GM20431 (cell line): Measurements from ENCODE around the gene CHGA.

Experiments
- in situ Hi-C: fragments of 300-500 bp; cut with MseI, MboI; formaldehyde crosslinking; loops from one replicate; pipeline ENCODE4 v1.15.0; 2020; ENCODE audit warnings: low sequenced_read_pairs; ENCODE audit not compliant: unreplicated experiment

Gene CHGA

GRCh38 chr14:92922883-92923743 is at the start of gene CHGA:
Gene CHGA, plus strand, starts transcription at chr14:92923150. Its CDS starts 210 bp downstream, at chr14:92923360.
- in situ Hi-C loops: no loop called here

DNA sequence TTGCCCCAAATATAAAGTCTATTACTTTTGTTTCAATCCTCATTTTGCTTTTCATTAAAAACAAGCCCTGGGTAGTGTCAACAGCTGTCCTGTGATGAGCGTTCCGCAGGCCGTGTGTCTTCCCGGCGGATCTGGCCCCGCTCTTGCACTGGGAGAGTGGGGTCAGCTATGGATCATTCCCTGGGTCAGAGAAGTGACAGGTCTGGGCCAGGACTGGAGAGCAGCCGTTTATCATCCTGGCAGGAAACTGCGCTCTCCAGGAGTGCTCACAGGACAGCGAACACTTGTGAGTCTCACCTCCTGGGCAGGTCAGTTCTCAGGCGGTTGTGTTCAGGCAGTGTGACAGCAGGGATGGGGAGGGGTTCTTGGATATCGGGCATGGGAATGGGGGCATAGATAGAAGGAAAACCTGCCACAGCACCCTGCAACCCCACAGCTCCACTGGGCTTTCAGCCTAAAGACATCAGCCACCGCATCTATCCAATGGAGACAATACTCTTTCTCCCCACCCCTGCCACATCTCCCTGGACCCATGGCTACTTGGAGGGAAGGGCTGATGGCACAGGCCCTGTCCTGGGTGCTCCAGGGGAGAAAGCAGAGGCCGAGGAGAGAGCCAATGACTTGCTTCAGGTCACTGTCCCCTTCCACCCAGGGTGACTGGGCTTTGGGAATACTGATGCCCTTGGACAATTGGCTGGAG is 47.8 kb upstream of the CHGA start:
- in situ Hi-C loops: no loop called here

- in situ Hi-C loops: no loop called here
Measured at GRCh38 chr14:92877757-92878431, 45.1 kb upstream of the CHGA start.

GRCh38 chr14:92880351-92880750 is 42.6 kb upstream of the CHGA start:
- in situ Hi-C loops: no loop called here

DNA sequence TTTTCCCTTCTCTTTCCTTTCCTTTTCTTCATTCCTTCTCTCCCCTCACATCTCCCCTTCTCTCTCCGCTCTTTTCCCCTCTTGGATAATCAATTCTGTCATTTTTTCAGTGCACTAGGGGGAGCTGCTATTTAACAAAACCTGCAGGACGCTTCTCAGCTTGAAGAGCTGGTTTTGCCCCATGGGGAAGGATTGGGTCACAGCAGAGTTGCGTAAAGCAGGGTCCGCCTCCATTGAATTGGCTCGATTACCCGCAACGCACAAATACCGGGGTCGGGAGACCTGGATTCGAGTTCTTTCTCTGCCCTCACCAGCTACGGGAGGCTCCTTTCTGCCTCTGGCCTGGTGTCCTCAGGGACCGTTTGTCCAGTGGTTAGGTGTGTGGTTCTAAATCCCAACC is 42.1 kb upstream of the CHGA start:
- in situ Hi-C loops: no loop called here

- in situ Hi-C loops: no loop called here
Measured at GRCh38 chr14:92883066-92883465, 39.9 kb upstream of the CHGA start.

GRCh38 chr14:92884410-92884809 is 38.5 kb upstream of the CHGA start:
- in situ Hi-C loops: no loop called here

GRCh38 chr14:92885279-92886061 is 37.5 kb upstream of the CHGA start:
- in situ Hi-C loops: no loop called here

DNA sequence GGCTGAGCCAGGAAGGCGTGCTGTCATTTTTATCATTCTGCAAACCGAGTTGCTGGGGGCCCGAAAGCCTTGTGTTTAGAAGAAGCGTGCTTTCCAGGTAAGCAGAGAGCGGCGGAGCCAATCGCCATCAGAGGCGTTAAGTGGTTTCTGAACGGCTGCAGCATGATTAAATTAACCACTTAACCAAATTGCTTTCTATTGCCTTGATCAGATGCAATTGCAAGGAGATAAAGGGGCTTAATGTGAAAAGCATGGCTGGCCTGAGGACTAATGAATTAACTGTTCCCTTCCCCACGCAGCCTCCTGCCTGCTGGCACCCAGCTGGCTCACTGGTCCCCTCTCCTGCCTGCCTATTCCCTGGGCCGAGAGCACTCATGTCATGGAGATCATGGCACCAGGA is 36.6 kb upstream of the CHGA start:
- in situ Hi-C loops: no loop called here

GRCh38 chr14:92887157-92887556 is 35.8 kb upstream of the CHGA start:
- in situ Hi-C loops: no loop called here

GRCh38 chr14:92888896-92889295 is 34.1 kb upstream of the CHGA start:
- in situ Hi-C loops: no loop called here

- in situ Hi-C loops: no loop called here
Measured at GRCh38 chr14:92890830-92891588, 31.9 kb upstream of the CHGA start.

DNA sequence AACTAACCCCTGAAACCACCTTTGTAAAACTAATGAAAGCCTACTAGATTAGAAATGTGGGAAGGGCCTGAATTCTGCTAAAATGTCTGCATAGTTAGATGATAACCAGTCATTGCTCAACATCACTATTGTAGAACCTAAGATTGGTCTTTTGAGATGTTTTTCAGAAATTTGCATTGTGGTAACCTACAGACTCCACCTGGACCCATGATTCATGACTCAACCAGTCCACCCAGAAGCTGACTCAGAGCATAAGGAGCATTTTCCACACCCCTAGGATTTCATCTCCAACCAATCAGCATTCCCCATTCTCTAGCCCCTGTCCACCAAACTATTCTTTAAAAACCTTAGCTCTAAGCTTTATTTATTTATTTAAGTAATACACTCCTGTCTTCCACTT is 30.4 kb upstream of the CHGA start:
- in situ Hi-C loops: no loop called here

GRCh38 chr14:92895352-92895878 is 27.5 kb upstream of the CHGA start:
- in situ Hi-C loops: no loop called here

DNA sequence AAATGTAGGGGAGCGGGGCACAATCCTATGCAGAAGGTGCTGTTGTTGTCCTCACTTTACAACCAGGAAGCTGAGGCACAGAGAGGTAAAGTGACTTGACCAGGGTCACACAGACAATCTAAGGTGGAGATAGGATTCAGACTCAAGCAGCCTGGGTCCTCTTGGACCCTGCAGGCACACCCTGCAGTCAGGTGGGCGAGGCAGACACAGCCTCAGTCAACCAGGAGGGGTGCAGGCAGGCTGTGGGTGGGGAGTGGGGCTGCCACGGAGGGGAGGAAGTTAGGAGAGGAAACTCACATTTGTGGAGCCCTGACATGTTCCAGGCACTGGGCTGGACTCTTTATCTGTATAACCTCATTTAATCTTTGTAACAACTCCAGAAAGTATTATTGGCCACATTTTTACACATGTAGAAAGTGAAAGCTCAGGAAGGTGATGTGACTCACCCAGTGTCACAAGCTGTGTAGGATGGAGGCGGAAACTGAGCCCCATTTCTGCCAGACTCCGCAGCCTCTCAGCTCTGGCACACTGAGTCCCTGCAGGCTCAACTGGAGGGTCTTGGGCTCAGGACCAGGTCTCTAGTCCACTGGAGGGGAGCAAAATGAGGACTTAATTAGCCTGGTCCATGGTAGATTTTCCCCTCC is 24.9 kb upstream of the CHGA start:
- in situ Hi-C loops: no loop called here

GRCh38 chr14:92898566-92899131 is 24.3 kb upstream of the CHGA start:
- in situ Hi-C loops: no loop called here

- in situ Hi-C loops: no loop called here
Measured at GRCh38 chr14:92900660-92901059, 22.3 kb upstream of the CHGA start.

DNA sequence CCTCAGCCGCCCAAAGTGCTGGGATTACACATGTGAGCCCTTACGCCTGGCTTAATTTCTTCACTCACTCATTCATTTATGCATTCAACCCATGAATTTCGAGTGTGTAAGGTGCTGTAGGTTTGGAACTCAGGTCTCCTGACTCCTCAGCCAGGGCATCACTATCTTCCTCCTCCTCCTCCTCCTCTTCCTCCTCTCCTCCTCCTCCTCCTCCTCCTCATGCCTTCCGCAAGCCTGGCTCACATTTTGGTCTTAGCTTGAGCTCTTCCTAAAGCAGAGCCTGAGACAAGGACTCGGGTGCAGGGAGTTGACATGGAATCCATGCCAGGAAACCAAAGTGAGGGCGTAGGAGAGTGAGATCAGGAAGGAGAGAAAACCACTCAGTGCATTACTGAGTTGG is 20.8 kb upstream of the CHGA start:
- in situ Hi-C loops: no loop called here
